Caco-2 (cell line): ENCODE data around the gene CHPT1. TPM values are rescaled to one million over a fixed set of nuclear protein-coding genes. Genes with fewer than 3 reads are reported as not detected.
"Not testable (repeated sequence)": the region's sequence is repeated elsewhere in the genome, so short reads cannot be mapped to it uniquely, and the experiment has no call there.

Experiments
- BruUV-seq: library from RNA; stranded (reverse); fragments of 400-500 nt; replicated peaks from 2 replicates; lab custom pipeline; 2021; lab: Mats Ljungman, UMichigan
- CTCF ChIA-PET: fragments of 300-600 bp; sonication (Branson Sonifier 250); formaldehyde crosslinking; loops from one replicate; lab custom pipeline; 2022; ENCODE audit warnings: antibody characterized with exemption; lab: Charles Lee
- POLR2A ChIA-PET: fragments of 300-600 bp; sonication (Branson Sonifier 250); formaldehyde crosslinking; loops from one replicate; lab custom pipeline; 2022; ENCODE audit warnings: antibody characterized with exemption; lab: Charles Lee
- DNase-seq, 2 experiments: peaks; one replicate each; pipeline versions ENCODE4 v3.0.0 to v3.0.0-alpha.2; 2020 to 2022
- H3K27me3 ChIP-seq: replicated peaks from 2 replicates; pipeline ENCODE4 v1.6.0; 2011; ENCODE audit warnings: low read length; ENCODE audit not compliant: control insufficient read depth, insufficient read depth
- H3K36me3 ChIP-seq: 2 replicates; pipeline ENCODE4 v1.5.1; 2011; ENCODE audit warnings: low read length; ENCODE audit not compliant: control insufficient read depth, insufficient read depth
- H3K4me1 ChIP-seq: fragments of 250-450 bp; sonication (Bioruptor Pico); 2 replicates; pipeline ENCODE4 v1.5.1; 2020; ENCODE audit warnings: mild to moderate bottlenecking
- H3K4me3 ChIP-seq: 2 replicates; pipeline ENCODE4 v1.5.1; 2011; ENCODE audit warnings: low read depth, mild to moderate bottlenecking, control low read depth, low read length
- H3K9me3 ChIP-seq: fragments of 250-450 bp; sonication (Bioruptor Pico); 2 replicates; pipeline ENCODE4 v1.5.1; 2020; ENCODE audit warnings: mild to moderate bottlenecking, moderate library complexity
- H3K27ac Mint-ChIP-seq: one replicate; pipeline ENCODE4 v1.8.0; 2022; ENCODE audit warnings: mixed read lengths; ENCODE audit not compliant: unreplicated experiment
- H3K27me3 Mint-ChIP-seq: one replicate; pipeline ENCODE4 v1.8.0; 2022; ENCODE audit warnings: mixed read lengths; ENCODE audit not compliant: insufficient read depth, unreplicated experiment
- H3K36me3 Mint-ChIP-seq: one replicate; pipeline ENCODE4 v1.8.0; 2022; ENCODE audit warnings: mild to moderate bottlenecking, mixed read lengths; ENCODE audit not compliant: insufficient read depth, unreplicated experiment
- H3K4me1 Mint-ChIP-seq: one replicate; pipeline ENCODE4 v1.8.0; 2022; ENCODE audit warnings: low read depth, mixed read lengths; ENCODE audit not compliant: unreplicated experiment
- H3K4me3 Mint-ChIP-seq: one replicate; pipeline ENCODE4 v1.8.0; 2022; ENCODE audit warnings: mild to moderate bottlenecking, moderate library complexity, mixed read lengths; ENCODE audit not compliant: unreplicated experiment
- H3K9me3 Mint-ChIP-seq: one replicate; pipeline ENCODE4 v1.8.0; 2022; ENCODE audit warnings: mixed read lengths; ENCODE audit not compliant: unreplicated experiment
- intact Hi-C: fragments of 100-400 bp; cut with micrococcal nuclease; formaldehyde crosslinking; loops from one replicate; pipeline ENCODE4 v1.10.0; 2022; ENCODE audit not compliant: unreplicated experiment
- total RNA-seq: library from RNA; stranded (reverse); gene quantifications from 2 replicates; pipeline ENCODE4 v1.2.3, GENCODE V29; 2022
- TF ChIP-seq, protein P1 (sequence below), 2 experiments: fragments of 200-600 bp in 1 of 2; IDR thresholded peaks; 1 replicate in 1 of 2; 2 replicates in 1 of 2; pipeline versions ENCODE4 v1.5.1 to v1.8.0; 2011 to 2022; ENCODE audit warnings: antibody characterized with exemption in 1 of 2, control low read depth in 1 of 2, inconsistent platforms in 1 of 2, low read depth in 1 of 2, low read length in 1 of 2, mild to moderate bottlenecking in 1 of 2, moderate library complexity in 1 of 2; ENCODE audit not compliant: insufficient read depth in 1 of 2, severe bottlenecking in 1 of 2, unreplicated experiment in 1 of 2

Gene CHPT1
- total RNA-seq, 1 experiment from 2014 or later, result 54.6 TPM

DNA sequence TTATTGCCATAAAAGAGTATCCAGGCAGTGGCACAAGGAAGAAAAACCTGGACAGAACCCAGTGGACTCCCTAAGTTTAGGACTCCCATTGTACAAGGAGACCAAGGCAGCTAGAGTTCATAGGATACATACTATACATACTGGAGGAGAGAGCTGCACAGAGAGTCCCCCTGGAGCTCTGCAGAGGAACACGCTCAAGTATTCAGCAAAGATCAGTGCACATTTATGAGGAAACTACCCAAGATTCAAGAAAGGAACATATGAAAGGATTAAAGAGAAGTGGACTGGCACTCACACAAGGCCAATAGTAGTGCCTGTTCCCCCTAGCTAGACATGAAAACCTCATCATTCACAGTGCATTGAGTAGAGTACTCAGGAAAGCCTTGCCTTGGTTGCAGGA lies 43.0 kb upstream of the CHPT1 start:
- CTCF ChIA-PET, result interaction anchor here (1.2 kb wide), 1 partner anchor 176 kb away, joined by 3 read pairs; the partner anchor contains the start of gene GNPTAB
- Mint-ChIP-seq H3K36me3 (no peaks in the 10 kb centered on the region), H3K9me3 (no peaks in the 10 kb centered on the region), H3K27me3 (no peaks in the 10 kb centered on the region), H3K4me1 (peaks cover 13% of the 10 kb centered on the region), H3K27ac (no peak overlapping the region), H3K4me3 (no peak overlapping the region)
- TF ChIP-seq, protein P1, sequence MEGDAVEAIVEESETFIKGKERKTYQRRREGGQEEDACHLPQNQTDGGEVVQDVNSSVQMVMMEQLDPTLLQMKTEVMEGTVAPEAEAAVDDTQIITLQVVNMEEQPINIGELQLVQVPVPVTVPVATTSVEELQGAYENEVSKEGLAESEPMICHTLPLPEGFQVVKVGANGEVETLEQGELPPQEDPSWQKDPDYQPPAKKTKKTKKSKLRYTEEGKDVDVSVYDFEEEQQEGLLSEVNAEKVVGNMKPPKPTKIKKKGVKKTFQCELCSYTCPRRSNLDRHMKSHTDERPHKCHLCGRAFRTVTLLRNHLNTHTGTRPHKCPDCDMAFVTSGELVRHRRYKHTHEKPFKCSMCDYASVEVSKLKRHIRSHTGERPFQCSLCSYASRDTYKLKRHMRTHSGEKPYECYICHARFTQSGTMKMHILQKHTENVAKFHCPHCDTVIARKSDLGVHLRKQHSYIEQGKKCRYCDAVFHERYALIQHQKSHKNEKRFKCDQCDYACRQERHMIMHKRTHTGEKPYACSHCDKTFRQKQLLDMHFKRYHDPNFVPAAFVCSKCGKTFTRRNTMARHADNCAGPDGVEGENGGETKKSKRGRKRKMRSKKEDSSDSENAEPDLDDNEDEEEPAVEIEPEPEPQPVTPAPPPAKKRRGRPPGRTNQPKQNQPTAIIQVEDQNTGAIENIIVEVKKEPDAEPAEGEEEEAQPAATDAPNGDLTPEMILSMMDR (IDR thresholded peaks at IDR 0.05; ENCODE audit: insufficient read depth in 1 of 2, low read depth in 1 of 2, low read length in 1 of 2, severe bottlenecking in 1 of 2, unreplicated experiment in 1 of 2), result no peak
- Histone ChIP-seq H3K36me3 (no peaks in the 10 kb centered on the region), H3K4me3 (no peak overlapping the region), H3K9me3 (no peaks in the 10 kb centered on the region), H3K27me3 (no peaks in the 10 kb centered on the region), H3K4me1 (no peaks in the 10 kb centered on the region)
- intact Hi-C loops, result loop anchor here (2.0 kb wide), 1 partner anchor 84 kb away; no protein-coding TSS in a partner anchor
- no TSS peak for BruUV-seq
- DNase-seq, result no peak
- POLR2A ChIA-PET, result no interaction called here

DNA sequence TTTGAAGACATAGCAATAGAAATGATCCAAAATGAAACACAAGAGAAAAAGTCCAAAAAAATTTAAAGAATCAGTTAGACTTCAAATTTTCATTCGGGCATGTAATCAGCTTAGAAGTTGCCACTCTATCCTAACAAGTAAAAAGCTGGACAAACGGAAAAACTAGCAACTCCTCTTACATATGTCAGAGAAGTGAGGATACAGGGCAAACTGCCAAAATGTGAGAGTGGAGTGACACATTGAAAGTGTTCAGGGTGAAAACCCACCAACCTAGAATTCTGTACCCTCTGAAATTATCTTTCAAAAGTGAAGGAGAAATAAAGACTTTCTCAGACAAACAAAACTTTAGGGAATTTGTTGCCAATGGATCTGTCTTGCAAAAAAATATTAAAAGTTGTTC lies 42.0 kb upstream of the CHPT1 start:
- Histone ChIP-seq H3K4me1 (no peaks in the 10 kb centered on the region), H3K27me3 (no peaks in the 10 kb centered on the region), H3K4me3 (no peak overlapping the region), H3K36me3 (no peaks in the 10 kb centered on the region), H3K9me3 (no peaks in the 10 kb centered on the region)
- ChIA-PET CTCF (no interaction called here), POLR2A (no interaction called here)
- intact Hi-C loops, result loop anchor here (2.0 kb wide), 1 partner anchor 85 kb away; no protein-coding TSS in a partner anchor
- Mint-ChIP-seq H3K4me1 (peaks cover 13% of the 10 kb centered on the region), H3K36me3 (no peaks in the 10 kb centered on the region), H3K27me3 (no peaks in the 10 kb centered on the region), H3K4me3 (no peak overlapping the region), H3K9me3 (no peaks in the 10 kb centered on the region), H3K27ac (no peak overlapping the region)
- no TSS peak for BruUV-seq
- no peak for DNase-seq
- TF ChIP-seq, protein P1 (IDR thresholded peaks at IDR 0.05; ENCODE audit: insufficient read depth in 1 of 2, low read depth in 1 of 2, low read length in 1 of 2, severe bottlenecking in 1 of 2, unreplicated experiment in 1 of 2), result no peak

DNA sequence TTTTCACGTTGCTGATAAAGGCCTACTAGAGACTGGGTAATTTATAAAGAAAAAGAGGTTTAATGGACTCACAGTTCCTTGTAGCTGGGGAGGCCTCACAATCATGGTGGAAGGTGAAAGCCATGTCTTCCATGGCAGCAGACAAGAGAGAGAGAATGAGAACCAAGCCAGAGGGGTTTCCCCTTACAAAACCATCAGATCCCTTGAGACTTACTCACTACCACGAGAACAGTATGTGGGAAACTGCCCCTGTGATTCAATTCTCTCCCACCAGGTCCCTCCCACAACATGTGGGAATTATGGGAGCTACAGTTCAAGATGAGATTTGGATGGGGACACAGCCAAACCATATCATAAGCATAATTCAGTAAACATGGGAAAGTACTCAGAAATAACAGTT lies 36.8 kb upstream of the CHPT1 start:
- intact Hi-C loops, CTCF ChIA-PET, H3K27me3 ChIP-seq, H3K9me3 ChIP-seq, H3K4me3 Mint-ChIP-seq, DNase-seq, H3K4me1 ChIP-seq, H3K9me3 Mint-ChIP-seq, H3K27me3 Mint-ChIP-seq, H3K27ac Mint-ChIP-seq, H3K36me3 Mint-ChIP-seq, BruUV-seq, H3K4me1 Mint-ChIP-seq, H3K4me3 ChIP-seq, POLR2A ChIA-PET, H3K36me3 ChIP-seq: not testable (repeated sequence)

GRCh38 chr12:101663298-101663697 lies 34.1 kb upstream of the CHPT1 start:
- no peak overlapping the region for H3K4me3 Mint-ChIP-seq
- H3K9me3 Mint-ChIP-seq, result no peaks in the 10 kb centered on the region
- intact Hi-C loops, result no loop called here
- no peak overlapping the region for H3K27ac Mint-ChIP-seq
- H3K36me3 Mint-ChIP-seq, result peaks cover 6% of the 10 kb centered on the region
- Histone ChIP-seq H3K9me3 (no peaks in the 10 kb centered on the region), H3K27me3 (no peaks in the 10 kb centered on the region), H3K4me1 (no peaks in the 10 kb centered on the region), H3K36me3 (no peaks in the 10 kb centered on the region), H3K4me3 (no peak overlapping the region)
- ChIA-PET POLR2A (no interaction called here), CTCF (no interaction called here)
- peaks cover 6% of the 10 kb centered on the region for H3K4me1 Mint-ChIP-seq
- DNase-seq, result no peak
- BruUV-seq, result no TSS peak
- TF ChIP-seq, protein P1 (IDR thresholded peaks at IDR 0.05; ENCODE audit: insufficient read depth in 1 of 2, low read depth in 1 of 2, low read length in 1 of 2, severe bottlenecking in 1 of 2, unreplicated experiment in 1 of 2), result no peak
- H3K27me3 Mint-ChIP-seq, result peaks cover 2% of the 10 kb centered on the region
